Esophagus muscularis mucosa (tissue), 4 donors: ENCODE results near the gene RPUSD1. TPM values are rescaled to one million over a fixed set of nuclear protein-coding genes. Genes with fewer than 3 reads are reported as not detected.

Experiments used
- DNase-seq: peaks from one replicate; pipeline ENCODE4 v3.0.0-alpha.2; 2017; ENCODE audit errors: extremely low spot score
- H3K27ac ChIP-seq, 4 donors: fragments of 200-600 bp; sonication (generic); replicated peaks in 1 of 4; 1 replicate in 3 of 4; 2 replicates in 1 of 4; pipeline ENCODE4 v1.5.1; 2016 to 2019; ENCODE audit warnings: mild to moderate bottlenecking in 1 of 4
- H3K27me3 ChIP-seq, 4 donors: fragments of 200-600 bp; sonication (generic); one replicate each; pipeline versions ENCODE4 v1.5.1 to v1.6.0; 2016 to 2019
- H3K36me3 ChIP-seq, 4 donors: fragments of 200-600 bp; sonication (generic); one replicate each; pipeline ENCODE4 v1.5.1; 2016 to 2019
- H3K4me1 ChIP-seq, 4 donors: fragments of 200-600 bp; sonication (generic); one replicate each; pipeline ENCODE4 v1.5.1; 2016 to 2019
- H3K4me3 ChIP-seq, 4 donors: fragments of 200-600 bp; sonication (generic); 1 replicate in 2 of 4; 2 replicates in 2 of 4; pipeline ENCODE4 v1.5.1; 2016 to 2019; ENCODE audit warnings: mild to moderate bottlenecking in 4 of 4, moderate library complexity in 1 of 4
- H3K9me3 ChIP-seq, 4 donors: fragments of 200-600 bp; sonication (generic); 1 replicate in 3 of 4; 2 replicates in 1 of 4; pipeline ENCODE4 v1.5.1; 2016 to 2019
- EP300 ChIP-seq: sonication (generic); formaldehyde crosslinking; IDR thresholded peaks from one replicate; pipeline ENCODE4 v1.6.1; 2017; ENCODE audit warnings: antibody characterized with exemption
- POLR2A ChIP-seq: fragments of 450-650 bp; IDR thresholded peaks from one replicate; pipeline ENCODE4 v1.6.1; 2017; ENCODE audit warnings: antibody characterized with exemption, moderate library complexity, mild to moderate bottlenecking, low read depth
- POLR2AphosphoS5 ChIP-seq, 2 donors: sonication (generic); formaldehyde crosslinking; IDR thresholded peaks; one replicate each; pipeline ENCODE4 v1.6.1; 2017; ENCODE audit warnings: antibody characterized with exemption in 2 of 2
- WGBS: methylation state at CpG from one replicate; pipeline ENCODE4 v1.1.5; 2018; 5-methylcytosine and 5-hydroxymethylcytosine counted together
- intact Hi-C: fragments of 100-400 bp; cut with DNase I; formaldehyde crosslinking; loops from one replicate; pipeline ENCODE4 v1.15.1; 2023
- total RNA-seq, 4 donors: library from RNA; depleted of rRNA; stranded (reverse); fragments of >200 nt; gene quantifications; one replicate each; pipeline versions ENCODE4 v1.1.0 to v1.2.1, GENCODE V29; 2016
- TF ChIP-seq, protein P1 (sequence below), 3 experiments: fragments of 200-600 bp in 2 of 3; fragments of 450-650 bp in 1 of 3; sonication (generic) in 2 of 3; IDR thresholded peaks; one replicate each; pipeline ENCODE4 v1.5.1; 2017 to 2019; ENCODE audit warnings: antibody characterized with exemption in 3 of 3, mild to moderate bottlenecking in 2 of 3, moderate library complexity in 1 of 3

RPUSD1 gene
- total RNA-seq, 4 donors from 2014 or later, result 10.4 to 29.1 (median 20.4) TPM

DNA sequence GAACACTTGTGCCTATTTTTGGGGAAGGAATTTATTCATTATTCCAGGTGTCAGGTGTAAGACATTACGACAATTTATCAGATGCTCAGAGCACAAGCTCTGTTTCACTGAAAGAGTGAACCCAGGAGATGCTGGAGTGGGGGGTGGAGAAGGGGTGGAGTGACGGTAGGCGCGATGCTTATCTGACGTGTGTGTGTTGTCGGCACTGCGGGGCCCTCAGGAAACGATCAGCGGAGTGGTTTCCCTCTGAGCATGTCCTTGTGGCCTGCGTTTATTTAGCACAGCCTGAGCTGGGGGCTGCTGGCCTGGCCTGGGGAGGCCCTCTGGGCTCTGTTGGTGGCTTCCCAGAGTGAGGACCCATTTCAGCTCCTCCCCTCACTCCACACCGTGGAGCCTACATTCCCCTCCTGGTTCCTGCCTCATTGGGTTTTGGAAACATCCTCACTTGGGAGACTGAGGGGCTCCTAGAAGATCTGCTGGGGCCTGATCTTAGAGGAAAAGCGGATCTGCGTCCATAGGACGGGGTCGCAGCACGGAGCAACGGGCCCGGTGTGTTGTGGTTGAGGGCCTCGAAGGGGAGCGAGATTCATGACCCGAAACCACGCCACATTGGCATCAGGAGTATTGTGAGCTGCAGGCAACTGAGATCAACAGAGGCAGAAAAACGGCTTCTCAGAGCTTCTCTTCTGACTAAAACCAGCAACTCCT is 31.3 kb upstream of the RPUSD1 start:
- H3K27me3 ChIP-seq, result peaks cover 0 to 100% (median 20%) of the 10 kb centered on the region in 4 donors
- no peak overlapping the region for H3K27ac ChIP-seq
- WGBS, result 62% methylated on average over 23 of the region's 23 CpGs
- TF ChIP-seq EP300, result no peak
- TF ChIP-seq POLR2AphosphoS5 (IDR thresholded peaks at IDR 0.05), result no peak
- TF ChIP-seq, protein P1, sequence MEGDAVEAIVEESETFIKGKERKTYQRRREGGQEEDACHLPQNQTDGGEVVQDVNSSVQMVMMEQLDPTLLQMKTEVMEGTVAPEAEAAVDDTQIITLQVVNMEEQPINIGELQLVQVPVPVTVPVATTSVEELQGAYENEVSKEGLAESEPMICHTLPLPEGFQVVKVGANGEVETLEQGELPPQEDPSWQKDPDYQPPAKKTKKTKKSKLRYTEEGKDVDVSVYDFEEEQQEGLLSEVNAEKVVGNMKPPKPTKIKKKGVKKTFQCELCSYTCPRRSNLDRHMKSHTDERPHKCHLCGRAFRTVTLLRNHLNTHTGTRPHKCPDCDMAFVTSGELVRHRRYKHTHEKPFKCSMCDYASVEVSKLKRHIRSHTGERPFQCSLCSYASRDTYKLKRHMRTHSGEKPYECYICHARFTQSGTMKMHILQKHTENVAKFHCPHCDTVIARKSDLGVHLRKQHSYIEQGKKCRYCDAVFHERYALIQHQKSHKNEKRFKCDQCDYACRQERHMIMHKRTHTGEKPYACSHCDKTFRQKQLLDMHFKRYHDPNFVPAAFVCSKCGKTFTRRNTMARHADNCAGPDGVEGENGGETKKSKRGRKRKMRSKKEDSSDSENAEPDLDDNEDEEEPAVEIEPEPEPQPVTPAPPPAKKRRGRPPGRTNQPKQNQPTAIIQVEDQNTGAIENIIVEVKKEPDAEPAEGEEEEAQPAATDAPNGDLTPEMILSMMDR (IDR thresholded peaks at IDR 0.05), result no peak
- no peak for TF ChIP-seq POLR2A
- H3K4me1 ChIP-seq, result peaks cover 0 to 10% (median 0%) of the 10 kb centered on the region in 4 donors
- H3K4me3 ChIP-seq, result no peak overlapping the region
- DNase-seq, result no peak
- no peaks in the 10 kb centered on the region for H3K9me3 ChIP-seq
- intact Hi-C loops, result no loop called here
- H3K36me3 ChIP-seq, result no peaks in the 10 kb centered on the region

GRCh38 chr16:818592-818991 is 30.4 kb upstream of the RPUSD1 start:
- peaks cover 0 to 100% (median 28%) of the 10 kb centered on the region in 4 donors for H3K27me3 ChIP-seq
- no peak overlapping the region for H3K4me3 ChIP-seq
- H3K36me3 ChIP-seq, result no peaks in the 10 kb centered on the region
- H3K27ac ChIP-seq, result no peak overlapping the region
- DNase-seq, result no peak
- WGBS, result 68% methylated on average over 2 of the region's 2 CpGs
- H3K9me3 ChIP-seq, result no peaks in the 10 kb centered on the region
- TF ChIP-seq, protein P1 (IDR thresholded peaks at IDR 0.05), result no peak
- no peak for TF ChIP-seq POLR2A
- no peak for TF ChIP-seq EP300
- TF ChIP-seq POLR2AphosphoS5 (IDR thresholded peaks at IDR 0.05), result no peak
- H3K4me1 ChIP-seq, result peaks cover 3 to 15% (median 4%) of the 10 kb centered on the region in 4 donors
- intact Hi-C loops, result no loop called here

DNA sequence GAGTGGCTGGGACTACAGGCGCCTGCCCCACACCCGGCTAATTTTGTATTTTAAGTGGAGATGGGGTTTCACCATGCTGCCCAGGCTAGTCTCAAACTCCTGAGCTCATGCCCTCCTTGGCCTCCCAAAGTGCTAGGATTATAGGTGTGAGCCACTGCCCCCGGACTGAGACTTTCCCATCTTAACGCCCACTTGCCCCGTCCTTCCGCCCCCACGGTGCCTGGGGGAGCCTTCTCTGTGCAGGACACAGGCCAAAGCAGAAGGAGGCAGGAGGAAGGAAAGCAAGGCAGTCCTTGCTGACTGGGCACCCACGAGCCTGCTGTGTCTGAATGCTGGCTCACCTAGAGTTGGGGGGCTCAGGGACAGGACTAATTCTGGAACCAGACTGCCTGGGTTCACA is 30.0 kb upstream of the RPUSD1 start:
- peaks cover 6 to 19% (median 8%) of the 10 kb centered on the region in 4 donors for H3K4me1 ChIP-seq
- H3K27me3 ChIP-seq, result peaks cover 0 to 100% (median 31%) of the 10 kb centered on the region in 4 donors
- intact Hi-C loops, result no loop called here
- WGBS, result 70% methylated on average over 6 of the region's 8 CpGs
- no peak overlapping the region for H3K27ac ChIP-seq
- H3K4me3 ChIP-seq, result no peak overlapping the region
- no peak for TF ChIP-seq EP300
- no peak for TF ChIP-seq POLR2A
- TF ChIP-seq, protein P1 (IDR thresholded peaks at IDR 0.05), result no peak
- TF ChIP-seq POLR2AphosphoS5 (IDR thresholded peaks at IDR 0.05), result no peak
- no peak for DNase-seq
- no peaks in the 10 kb centered on the region for H3K9me3 ChIP-seq
- no peaks in the 10 kb centered on the region for H3K36me3 ChIP-seq

DNA sequence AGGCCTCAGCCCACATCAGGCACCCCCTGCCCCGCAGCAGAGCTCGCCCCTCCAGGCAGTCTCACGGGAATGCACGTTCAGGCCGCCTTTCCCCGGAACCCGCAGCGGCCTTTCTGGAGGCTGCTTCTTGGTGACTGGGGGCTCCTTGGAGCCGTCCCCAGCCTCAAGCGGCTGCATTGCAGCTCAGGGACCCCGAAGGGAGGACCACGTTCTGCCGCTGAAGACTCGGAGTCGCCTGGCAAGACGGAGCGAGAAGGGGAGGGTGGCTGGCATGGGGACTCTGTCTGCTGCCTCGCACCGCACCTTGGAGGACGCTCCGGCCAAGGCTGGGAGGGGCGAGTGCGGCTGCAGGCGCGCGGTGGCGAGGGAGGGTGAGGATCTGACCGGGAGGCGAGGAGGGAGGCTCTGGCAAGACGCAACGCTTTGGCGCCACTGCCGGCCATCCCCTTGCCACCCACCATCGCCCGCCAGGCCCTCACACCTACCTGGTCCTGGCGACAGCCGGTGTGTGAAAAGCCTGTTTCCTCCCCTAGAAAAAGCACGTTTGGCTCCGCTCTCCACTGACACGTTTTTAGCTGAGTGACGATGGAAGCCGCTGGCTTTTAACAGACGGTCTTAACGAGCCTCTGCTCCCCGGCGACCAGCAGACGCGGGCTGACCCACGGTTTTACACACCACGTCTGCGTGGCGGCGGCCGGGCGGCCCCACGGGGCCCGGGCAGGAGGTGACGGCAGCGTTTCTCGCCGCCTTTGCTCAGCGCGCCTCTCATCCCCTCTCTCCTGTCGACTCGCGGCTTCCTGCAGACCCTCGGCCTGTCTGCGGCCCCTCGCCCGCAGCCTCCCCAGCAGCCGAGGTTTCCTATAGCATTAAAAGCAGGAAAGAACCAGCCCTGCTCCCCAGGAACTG is 29.1 kb upstream of the RPUSD1 start:
- WGBS, result 31% methylated on average over 29 of the region's 71 CpGs
- Histone ChIP-seq H3K27me3 (peaks cover 0 to 100% (median 30%) of the 10 kb centered on the region in 4 donors), H3K4me3 (no peak overlapping the region), H3K36me3 (no peaks in the 10 kb centered on the region), H3K4me1 (peaks cover 6 to 21% (median 9%) of the 10 kb centered on the region in 4 donors), H3K27ac (no peak overlapping the region), H3K9me3 (peaks cover 0 to 3% (median 0%) of the 10 kb centered on the region in 4 donors)
- TF ChIP-seq, protein P1 (IDR thresholded peaks at IDR 0.05), result no peak
- TF ChIP-seq EP300, result no peak
- TF ChIP-seq POLR2A, result no peak
- TF ChIP-seq POLR2AphosphoS5 (IDR thresholded peaks at IDR 0.05), result no peak
- no peak for DNase-seq
- intact Hi-C loops, result no loop called here
